ENCODE data around the gene MRRF.

DNA sequence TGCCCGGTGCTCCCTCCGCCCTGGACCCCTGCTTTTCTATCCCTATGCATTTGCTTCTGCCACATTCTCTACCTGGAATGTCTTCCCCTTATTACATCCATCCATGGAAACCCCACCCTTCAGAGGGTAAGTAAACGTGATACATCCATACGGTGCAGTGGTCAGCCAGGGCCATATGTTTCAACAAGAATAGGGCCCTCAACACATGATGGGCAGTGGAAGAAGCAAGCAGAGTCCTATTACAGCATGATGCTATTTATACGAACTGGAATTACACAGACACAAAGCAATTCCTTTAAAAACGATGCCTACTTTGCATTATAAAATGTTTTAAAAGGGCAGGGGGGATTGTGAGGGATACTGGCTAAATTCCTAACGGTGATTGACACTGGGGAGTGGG, 68.0 kb downstream of the MRRF start:
- no peak for TF ChIP-seq POLR2A (IDR thresholded peaks at IDR 0.05)
- TF ChIP-seq, protein P1, sequence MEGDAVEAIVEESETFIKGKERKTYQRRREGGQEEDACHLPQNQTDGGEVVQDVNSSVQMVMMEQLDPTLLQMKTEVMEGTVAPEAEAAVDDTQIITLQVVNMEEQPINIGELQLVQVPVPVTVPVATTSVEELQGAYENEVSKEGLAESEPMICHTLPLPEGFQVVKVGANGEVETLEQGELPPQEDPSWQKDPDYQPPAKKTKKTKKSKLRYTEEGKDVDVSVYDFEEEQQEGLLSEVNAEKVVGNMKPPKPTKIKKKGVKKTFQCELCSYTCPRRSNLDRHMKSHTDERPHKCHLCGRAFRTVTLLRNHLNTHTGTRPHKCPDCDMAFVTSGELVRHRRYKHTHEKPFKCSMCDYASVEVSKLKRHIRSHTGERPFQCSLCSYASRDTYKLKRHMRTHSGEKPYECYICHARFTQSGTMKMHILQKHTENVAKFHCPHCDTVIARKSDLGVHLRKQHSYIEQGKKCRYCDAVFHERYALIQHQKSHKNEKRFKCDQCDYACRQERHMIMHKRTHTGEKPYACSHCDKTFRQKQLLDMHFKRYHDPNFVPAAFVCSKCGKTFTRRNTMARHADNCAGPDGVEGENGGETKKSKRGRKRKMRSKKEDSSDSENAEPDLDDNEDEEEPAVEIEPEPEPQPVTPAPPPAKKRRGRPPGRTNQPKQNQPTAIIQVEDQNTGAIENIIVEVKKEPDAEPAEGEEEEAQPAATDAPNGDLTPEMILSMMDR (IDR thresholded peaks at IDR 0.05 in 4 of 5, conservative IDR thresholded peaks at IDR 0.05 in 1 of 5) = no peak
